Retinal pigment epithelial cell (primary cell): ENCODE data around the gene BACE2.

ENCODE experiments used
- DNase-seq: peaks from one replicate; pipeline ENCODE4 v3.0.0-alpha.2; 2010; ENCODE audit warnings: low read depth
- H3K4me3 ChIP-seq: 2 replicates; pipeline ENCODE4 v1.5.1; 2011; ENCODE audit warnings: mild to moderate bottlenecking, low read length, control low read depth, moderate library complexity
- TF ChIP-seq, protein P1 (sequence below): conservative IDR thresholded peaks from 2 replicates; pipeline ENCODE4 v1.5.1; 2011; ENCODE audit warnings: low read depth, low read length, control low read depth, inconsistent platforms

Gene BACE2

DNA sequence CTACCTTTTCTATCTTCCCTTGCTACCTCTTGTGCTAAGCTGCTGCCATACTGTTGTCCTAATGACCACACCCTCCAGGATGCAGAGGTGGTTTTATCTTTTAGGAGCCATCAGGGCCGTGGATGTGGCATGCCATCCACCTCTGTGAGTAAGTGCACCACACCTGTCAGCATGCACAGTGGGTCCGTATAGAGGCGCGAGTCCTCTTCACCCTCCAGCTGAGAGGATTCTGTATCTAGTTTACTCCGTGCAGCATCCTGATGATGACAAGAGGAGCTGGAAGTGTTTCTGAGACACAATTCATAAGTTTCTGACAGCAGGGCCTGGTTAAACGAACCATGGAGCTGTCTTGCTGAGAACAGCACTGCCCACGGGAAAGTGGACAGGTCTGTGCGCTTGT is 159.8 kb downstream of the BACE2 start:
- TF ChIP-seq, protein P1, sequence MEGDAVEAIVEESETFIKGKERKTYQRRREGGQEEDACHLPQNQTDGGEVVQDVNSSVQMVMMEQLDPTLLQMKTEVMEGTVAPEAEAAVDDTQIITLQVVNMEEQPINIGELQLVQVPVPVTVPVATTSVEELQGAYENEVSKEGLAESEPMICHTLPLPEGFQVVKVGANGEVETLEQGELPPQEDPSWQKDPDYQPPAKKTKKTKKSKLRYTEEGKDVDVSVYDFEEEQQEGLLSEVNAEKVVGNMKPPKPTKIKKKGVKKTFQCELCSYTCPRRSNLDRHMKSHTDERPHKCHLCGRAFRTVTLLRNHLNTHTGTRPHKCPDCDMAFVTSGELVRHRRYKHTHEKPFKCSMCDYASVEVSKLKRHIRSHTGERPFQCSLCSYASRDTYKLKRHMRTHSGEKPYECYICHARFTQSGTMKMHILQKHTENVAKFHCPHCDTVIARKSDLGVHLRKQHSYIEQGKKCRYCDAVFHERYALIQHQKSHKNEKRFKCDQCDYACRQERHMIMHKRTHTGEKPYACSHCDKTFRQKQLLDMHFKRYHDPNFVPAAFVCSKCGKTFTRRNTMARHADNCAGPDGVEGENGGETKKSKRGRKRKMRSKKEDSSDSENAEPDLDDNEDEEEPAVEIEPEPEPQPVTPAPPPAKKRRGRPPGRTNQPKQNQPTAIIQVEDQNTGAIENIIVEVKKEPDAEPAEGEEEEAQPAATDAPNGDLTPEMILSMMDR, result no peak
- DNase-seq, result no peak
- no peak overlapping the region for H3K4me3 ChIP-seq

DNA sequence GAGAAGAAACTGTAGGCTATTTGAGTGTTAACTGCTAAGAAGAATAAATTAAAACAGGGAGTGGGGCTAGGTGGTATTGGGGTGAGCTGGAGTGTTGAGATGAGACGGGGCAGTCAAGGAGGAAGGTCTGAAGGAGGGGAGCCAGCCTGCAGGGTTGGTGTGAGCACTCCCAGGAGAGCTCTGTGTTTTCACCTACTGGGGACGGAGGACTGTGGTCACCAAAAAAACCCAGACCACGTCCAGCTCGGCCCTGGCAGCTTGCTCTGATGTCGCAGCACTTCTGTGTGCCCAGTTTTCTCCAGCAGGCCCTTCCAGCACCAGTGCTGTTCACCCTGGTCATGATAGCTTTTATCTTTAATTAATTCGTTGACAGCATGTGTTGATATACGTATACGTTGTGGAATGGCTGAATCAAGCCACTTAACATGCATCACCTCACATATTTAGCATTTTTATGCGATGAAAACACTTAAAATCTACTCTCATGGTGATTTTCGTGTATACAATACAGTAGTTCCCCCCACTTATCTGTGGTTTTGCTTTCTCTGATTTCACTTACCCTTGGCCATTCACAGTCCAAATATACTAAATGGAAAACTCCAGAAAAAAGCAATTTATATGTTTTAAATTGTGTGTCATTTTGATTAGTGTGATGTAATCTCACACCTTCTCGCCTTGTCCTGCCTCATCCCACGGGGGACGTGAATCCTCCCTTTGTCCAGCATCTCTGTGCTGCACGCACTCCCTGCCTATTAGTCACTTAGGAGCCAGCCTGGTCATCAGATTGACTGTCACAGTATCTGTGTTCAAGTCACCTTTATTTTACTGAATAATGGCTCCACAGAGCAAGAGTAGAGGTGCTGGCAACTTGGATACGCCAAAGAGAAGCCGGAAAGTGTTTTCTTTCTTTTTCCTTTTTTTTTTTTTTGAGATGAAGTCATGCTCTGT is 161.0 kb downstream of the BACE2 start:
- H3K4me3 ChIP-seq, result no peak overlapping the region
- TF ChIP-seq, protein P1, result no peak
- DNase-seq, result no peak
